Fibroblast of villous mesenchyme (primary cell): Measurements from ENCODE around the gene XAB2. TPM values are rescaled to one million over a fixed set of nuclear protein-coding genes. Genes with fewer than 3 reads are reported as not detected.

Experiments used
- DNase-seq: peaks from one replicate; pipeline ENCODE4 v3.0.0-alpha.2; 2010; ENCODE audit warnings: low read depth
- H3K4me3 ChIP-seq: 2 replicates; pipeline ENCODE4 v1.5.1; 2011; ENCODE audit warnings: low read depth, mild to moderate bottlenecking, low read length
- total RNA-seq: library from RNA; depleted of rRNA; stranded (reverse); fragments of >200 nt; gene quantifications from 2 replicates; pipeline ENCODE4 v1.2.3, GENCODE V29; 2012
- TF ChIP-seq, protein P1 (sequence below): IDR thresholded peaks from 2 replicates; pipeline ENCODE4 v1.5.1; 2012; ENCODE audit warnings: low read depth, mild to moderate bottlenecking, low read length; ENCODE audit not compliant: insufficient read depth

Gene XAB2
- total RNA-seq, 1 donor = 32.0 TPM

DNA sequence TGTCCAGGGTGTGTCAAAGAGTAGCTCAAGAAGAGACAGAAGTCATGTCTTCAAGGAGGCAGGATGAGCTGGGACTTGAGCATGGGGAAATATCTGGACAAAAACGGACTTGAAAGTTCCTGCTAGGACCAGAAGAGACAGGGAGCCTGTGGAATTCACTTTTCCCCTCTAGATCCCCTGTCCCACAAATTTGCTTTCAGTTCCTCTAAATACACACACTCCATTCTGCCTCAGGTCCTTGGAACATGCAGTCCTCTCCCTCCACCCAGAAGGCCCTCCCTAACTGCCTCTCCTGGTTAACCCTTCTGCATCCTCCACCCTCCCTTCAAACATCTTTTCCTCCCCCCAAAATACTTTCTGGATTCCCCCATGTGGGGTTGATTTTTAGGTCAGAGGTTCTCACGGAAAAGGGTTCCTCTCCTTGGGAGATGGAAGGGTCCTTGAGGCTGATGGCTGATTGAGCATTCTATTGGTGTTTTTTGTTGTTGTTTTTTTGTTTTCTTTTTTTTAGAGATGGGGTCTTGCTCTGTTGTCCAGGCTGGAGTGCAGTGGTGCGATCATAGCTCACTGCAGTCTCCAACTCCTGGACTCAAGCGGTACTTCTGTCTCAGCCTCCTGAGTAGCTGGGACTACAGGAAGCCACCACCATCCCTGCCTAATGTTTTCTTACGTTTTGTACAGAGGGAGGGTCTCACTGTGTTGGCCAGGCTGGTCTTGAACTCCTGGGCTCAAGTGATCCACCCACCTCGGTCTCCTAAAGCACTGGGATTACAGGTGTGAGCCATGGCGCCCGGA lies 32.6 kb upstream of the XAB2 start:
- TF ChIP-seq, protein P1, sequence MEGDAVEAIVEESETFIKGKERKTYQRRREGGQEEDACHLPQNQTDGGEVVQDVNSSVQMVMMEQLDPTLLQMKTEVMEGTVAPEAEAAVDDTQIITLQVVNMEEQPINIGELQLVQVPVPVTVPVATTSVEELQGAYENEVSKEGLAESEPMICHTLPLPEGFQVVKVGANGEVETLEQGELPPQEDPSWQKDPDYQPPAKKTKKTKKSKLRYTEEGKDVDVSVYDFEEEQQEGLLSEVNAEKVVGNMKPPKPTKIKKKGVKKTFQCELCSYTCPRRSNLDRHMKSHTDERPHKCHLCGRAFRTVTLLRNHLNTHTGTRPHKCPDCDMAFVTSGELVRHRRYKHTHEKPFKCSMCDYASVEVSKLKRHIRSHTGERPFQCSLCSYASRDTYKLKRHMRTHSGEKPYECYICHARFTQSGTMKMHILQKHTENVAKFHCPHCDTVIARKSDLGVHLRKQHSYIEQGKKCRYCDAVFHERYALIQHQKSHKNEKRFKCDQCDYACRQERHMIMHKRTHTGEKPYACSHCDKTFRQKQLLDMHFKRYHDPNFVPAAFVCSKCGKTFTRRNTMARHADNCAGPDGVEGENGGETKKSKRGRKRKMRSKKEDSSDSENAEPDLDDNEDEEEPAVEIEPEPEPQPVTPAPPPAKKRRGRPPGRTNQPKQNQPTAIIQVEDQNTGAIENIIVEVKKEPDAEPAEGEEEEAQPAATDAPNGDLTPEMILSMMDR = no peak
- no peak for DNase-seq
- no peak overlapping the region for H3K4me3 ChIP-seq

- TF ChIP-seq, protein P1 = no peak
- no peak overlapping the region for H3K4me3 ChIP-seq
- no peak for DNase-seq
These were observed 28.9 kb upstream of the XAB2 start for GRCh38 chr19:7658219-7658686.

DNA sequence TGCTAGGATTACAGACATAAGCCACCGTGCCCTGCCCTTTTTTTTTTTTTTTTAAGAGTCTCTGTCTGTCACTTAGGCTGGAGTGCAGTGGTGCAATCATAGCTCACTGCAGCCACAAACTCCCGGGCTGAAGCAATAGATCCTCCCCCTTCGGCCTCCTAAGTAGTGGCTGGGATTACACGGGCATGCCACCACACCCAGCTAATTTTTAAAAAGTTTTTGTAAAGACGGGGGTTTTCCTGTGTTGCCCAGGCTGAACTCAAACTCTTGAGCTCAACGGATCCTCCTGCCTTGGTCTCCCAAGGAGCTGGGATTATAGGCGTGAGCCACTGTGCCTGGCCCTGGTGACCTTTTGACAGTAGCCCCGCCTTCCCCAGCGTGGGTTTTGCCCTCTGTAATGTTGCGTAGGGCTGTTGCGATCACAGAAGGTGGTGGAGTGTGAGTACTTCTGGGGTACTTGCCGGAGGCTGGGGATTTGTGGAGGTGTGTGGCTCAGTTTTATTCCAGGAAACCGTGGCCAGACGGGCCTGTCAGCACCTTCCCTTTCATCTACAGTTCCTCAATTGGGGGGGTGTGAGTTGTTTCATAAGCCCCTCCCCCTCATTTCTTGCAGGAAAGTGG lies 27.9 kb upstream of the XAB2 start:
- no peak overlapping the region for H3K4me3 ChIP-seq
- TF ChIP-seq, protein P1 = no peak
- DNase-seq = peak; percentile 58

- DNase-seq = no peak
- H3K4me3 ChIP-seq = no peak overlapping the region
- TF ChIP-seq, protein P1 = no peak
These were observed 26.2 kb upstream of the XAB2 start for GRCh38 chr19:7655581-7655980.

GRCh38 chr19:7654401-7654800 lies 25.1 kb upstream of the XAB2 start:
- no peak overlapping the region for H3K4me3 ChIP-seq
- no peak for DNase-seq
- TF ChIP-seq, protein P1 = no peak

DNA sequence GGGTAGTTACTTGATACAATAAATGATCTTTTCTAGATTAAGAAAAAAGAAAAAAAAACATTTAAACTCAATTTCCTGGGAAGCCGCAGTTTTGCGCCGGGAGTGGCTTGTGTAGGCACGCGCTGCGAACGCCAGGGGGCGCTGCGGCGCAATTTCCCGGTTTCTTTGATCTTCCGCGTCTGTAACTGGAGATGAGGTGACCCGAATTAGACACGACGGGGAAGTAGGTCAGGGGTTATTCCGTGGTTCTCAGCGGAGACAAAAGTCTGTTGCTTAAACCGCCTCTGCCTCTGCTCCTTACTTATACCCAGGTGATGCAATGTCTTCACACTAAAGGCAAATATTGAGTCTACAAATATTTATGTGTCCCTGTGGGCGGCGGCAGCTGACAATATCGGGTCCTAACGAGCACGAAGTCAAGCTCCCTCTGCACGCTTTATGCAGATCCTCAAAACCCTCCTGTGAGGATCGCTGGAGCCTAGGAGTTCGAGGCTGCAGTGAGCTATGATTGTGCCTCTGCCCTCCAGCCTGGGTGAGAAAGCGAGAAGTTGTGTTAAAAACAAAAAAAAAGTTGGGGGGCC lies 22.8 kb upstream of the XAB2 start:
- TF ChIP-seq, protein P1 = peak; percentile 88
- H3K4me3 ChIP-seq = peak overlapping the region; percentile 33
- DNase-seq = peak; percentile 88
